Measurements from ENCODE around the gene NDUFAF8.

The NDUFAF8 gene

GRCh38 chr17:81279278-81280275, 40.5 kb downstream of the NDUFAF8 start:
- no peak for TF ChIP-seq CTCF (IDR thresholded peaks at IDR 0.05; ENCODE audit: poor library complexity, severe bottlenecking)
- no peak overlapping the region for H3K27ac ChIP-seq (ENCODE audit: poor library complexity, severe bottlenecking)
- DNase-seq (ENCODE audit: low spot score), result no peak
- H3K4me1 ChIP-seq (ENCODE audit: insufficient read depth, poor library complexity, severe bottlenecking), result no peaks in the 10 kb centered on the region
- H3K36me3 ChIP-seq (ENCODE audit: low read depth), result peaks cover 55% of the 10 kb centered on the region
- no peaks in the 10 kb centered on the region for H3K9me3 ChIP-seq (ENCODE audit: severe bottlenecking)
- H3K27me3 ChIP-seq (ENCODE audit: insufficient read depth, poor library complexity, severe bottlenecking), result no peaks in the 10 kb centered on the region
- no peak overlapping the region for H3K4me3 ChIP-seq (ENCODE audit: severe bottlenecking)
- no peak for ATAC-seq (ENCODE audit: low read depth)

GRCh38 chr17:81280571-81280970, 41.5 kb downstream of the NDUFAF8 start:
- no peaks in the 10 kb centered on the region for H3K27me3 ChIP-seq (ENCODE audit: insufficient read depth, poor library complexity, severe bottlenecking)
- ATAC-seq (ENCODE audit: low read depth) (no peak), DNase-seq (ENCODE audit: low spot score) (no peak)
- no peak for TF ChIP-seq CTCF (IDR thresholded peaks at IDR 0.05; ENCODE audit: poor library complexity, severe bottlenecking)
- no peak overlapping the region for H3K27ac ChIP-seq (ENCODE audit: poor library complexity, severe bottlenecking)
- H3K9me3 ChIP-seq (ENCODE audit: severe bottlenecking), result no peaks in the 10 kb centered on the region
- H3K4me3 ChIP-seq (ENCODE audit: severe bottlenecking), result no peak overlapping the region
- H3K4me1 ChIP-seq (ENCODE audit: insufficient read depth, poor library complexity, severe bottlenecking), result no peaks in the 10 kb centered on the region
- peaks cover 53% of the 10 kb centered on the region for H3K36me3 ChIP-seq (ENCODE audit: low read depth)

GRCh38 chr17:81282141-81282540, 43.0 kb downstream of the NDUFAF8 start:
- no peaks in the 10 kb centered on the region for H3K4me1 ChIP-seq (ENCODE audit: insufficient read depth, poor library complexity, severe bottlenecking)
- H3K27me3 ChIP-seq (ENCODE audit: insufficient read depth, poor library complexity, severe bottlenecking), result no peaks in the 10 kb centered on the region
- DNase-seq (ENCODE audit: low spot score) (no peak), ATAC-seq (ENCODE audit: low read depth) (no peak)
- no peaks in the 10 kb centered on the region for H3K9me3 ChIP-seq (ENCODE audit: severe bottlenecking)
- no peak overlapping the region for H3K27ac ChIP-seq (ENCODE audit: poor library complexity, severe bottlenecking)
- H3K4me3 ChIP-seq (ENCODE audit: severe bottlenecking), result no peak overlapping the region
- TF ChIP-seq CTCF (IDR thresholded peaks at IDR 0.05; ENCODE audit: poor library complexity, severe bottlenecking), result no peak
- H3K36me3 ChIP-seq (ENCODE audit: low read depth), result peaks cover 43% of the 10 kb centered on the region

- Histone ChIP-seq H3K36me3 (ENCODE audit: low read depth) (peaks cover 42% of the 10 kb centered on the region), H3K27ac (ENCODE audit: poor library complexity, severe bottlenecking) (no peak overlapping the region)
These were observed 43.8 kb downstream of the NDUFAF8 start for GRCh38 chr17:81282876-81283275.

More at GRCh38 chr17:81282876-81283275, 43.8 kb downstream of the NDUFAF8 start:
- no peaks in the 10 kb centered on the region for H3K4me1 ChIP-seq (ENCODE audit: insufficient read depth, poor library complexity, severe bottlenecking)
- no peaks in the 10 kb centered on the region for H3K9me3 ChIP-seq (ENCODE audit: severe bottlenecking)
- no peak for TF ChIP-seq CTCF (IDR thresholded peaks at IDR 0.05; ENCODE audit: poor library complexity, severe bottlenecking)
- no peak overlapping the region for H3K4me3 ChIP-seq (ENCODE audit: severe bottlenecking)
- no peak for DNase-seq (ENCODE audit: low spot score)
- H3K27me3 ChIP-seq (ENCODE audit: insufficient read depth, poor library complexity, severe bottlenecking), result no peaks in the 10 kb centered on the region
- no peak for ATAC-seq (ENCODE audit: low read depth)

Measured in RWPE2 (cell line).